GM19438 (cell line): ENCODE data around the gene ADGRB3.
A peak's percentile ranks its signal among the peaks of the same experiment; 100 is the strongest.
"Not testable (repeated sequence)": the region's sequence is repeated elsewhere in the genome, so short reads cannot be mapped to it uniquely, and the experiment has no call there.

Experiments used
- ATAC-seq: cut with Tn5 transposase; IDR thresholded peaks from one replicate; pipeline ENCODE4 v1.9.1; 2021; ENCODE audit warnings: low read depth; ENCODE audit not compliant: unreplicated experiment

ADGRB3 gene

GRCh38 chr6:68895929-68896328 lies 260.8 kb downstream of the ADGRB3 start:
- ATAC-seq: no peak

- no peak for ATAC-seq
These were observed 266.0 kb downstream of the ADGRB3 start for GRCh38 chr6:68901044-68901443.

GRCh38 chr6:68911334-68911733 lies 276.3 kb downstream of the ADGRB3 start:
- no peak for ATAC-seq

GRCh38 chr6:68911811-68912210 lies 276.7 kb downstream of the ADGRB3 start:
- no peak for ATAC-seq

- ATAC-seq: not testable (repeated sequence)
These were observed 277.7 kb downstream of the ADGRB3 start for GRCh38 chr6:68912805-68913204.

- ATAC-seq: no peak
These were observed 280.5 kb downstream of the ADGRB3 start for GRCh38 chr6:68915586-68915985.

- ATAC-seq: no peak
These were observed 284.5 kb downstream of the ADGRB3 start for GRCh38 chr6:68919537-68919936.

GRCh38 chr6:68941345-68941744 lies 306.3 kb downstream of the ADGRB3 start:
- no peak for ATAC-seq

GRCh38 chr6:68947721-68948120 lies 312.6 kb downstream of the ADGRB3 start:
- ATAC-seq: no peak

GRCh38 chr6:68951270-68951669 lies 316.2 kb downstream of the ADGRB3 start:
- ATAC-seq: no peak

GRCh38 chr6:68958327-68958726 lies 323.2 kb downstream of the ADGRB3 start:
- no peak for ATAC-seq

- peak; percentile 94 for ATAC-seq
These were observed 332.6 kb downstream of the ADGRB3 start for GRCh38 chr6:68967549-68968300.

- ATAC-seq: no peak
These were observed 333.2 kb downstream of the ADGRB3 start for GRCh38 chr6:68968301-68968649.

GRCh38 chr6:68973066-68973465 lies 338.0 kb downstream of the ADGRB3 start:
- no peak for ATAC-seq

GRCh38 chr6:68975064-68975463 lies 340.0 kb downstream of the ADGRB3 start:
- no peak for ATAC-seq

GRCh38 chr6:68975816-68976215 lies 340.7 kb downstream of the ADGRB3 start:
- ATAC-seq: no peak

GRCh38 chr6:68976260-68976659 lies 341.2 kb downstream of the ADGRB3 start:
- no peak for ATAC-seq

GRCh38 chr6:68978411-68978810 lies 343.3 kb downstream of the ADGRB3 start:
- no peak for ATAC-seq

GRCh38 chr6:68981668-68982067 lies 346.6 kb downstream of the ADGRB3 start:
- not testable (repeated sequence) for ATAC-seq

GRCh38 chr6:68988698-68989097 lies 353.6 kb downstream of the ADGRB3 start:
- no peak for ATAC-seq

GRCh38 chr6:68990317-68990716 lies 355.2 kb downstream of the ADGRB3 start:
- ATAC-seq: no peak

GRCh38 chr6:68993911-68994310 lies 358.8 kb downstream of the ADGRB3 start:
- no peak for ATAC-seq

GRCh38 chr6:68994521-68994920 lies 359.4 kb downstream of the ADGRB3 start:
- no peak for ATAC-seq
